Keratinocyte (primary cell): Measurements from ENCODE around the gene GTF3C4. TPM values are rescaled to one million over a fixed set of nuclear protein-coding genes. Genes with fewer than 3 reads are reported as not detected.

ENCODE experiments used
- DNase-seq: peaks from one replicate; pipeline ENCODE4 v3.0.0-alpha.2; 2011; ENCODE audit warnings: low read depth, missing footprints, low spot score
- FAIRE-seq: peaks from 2 replicates; lab custom pipeline; 2011; peaks lifted over from hg19 to GRCh38; lab: Jason Lieb, UNC
- H2AFZ ChIP-seq: 2 replicates; pipeline ENCODE4 v1.6.0; 2012; ENCODE audit warnings: low read length, control low read depth, inconsistent platforms; ENCODE audit not compliant: control insufficient read depth
- H3K27ac ChIP-seq: 2 replicates; pipeline ENCODE4 v1.5.1; 2011; ENCODE audit warnings: low read length; ENCODE audit not compliant: control insufficient read depth, insufficient read depth
- H3K27me3 ChIP-seq: 3 replicates; pipeline ENCODE4 v1.6.0; 2011; ENCODE audit warnings: low read length; ENCODE audit not compliant: control insufficient read depth, insufficient read depth; ENCODE audit errors: extremely low read depth
- H3K36me3 ChIP-seq, 2 experiments: 2 replicates in 1 of 2; 3 replicates in 1 of 2; pipeline ENCODE4 v1.5.1; 2011; ENCODE audit warnings: low read length in 2 of 2, mild to moderate bottlenecking in 1 of 2; ENCODE audit not compliant: control insufficient read depth in 2 of 2, insufficient read depth in 2 of 2; ENCODE audit errors: extremely low read depth in 1 of 2
- H3K4me1 ChIP-seq: 3 replicates; pipeline ENCODE4 v1.5.1; 2011; ENCODE audit warnings: low read length; ENCODE audit not compliant: control insufficient read depth, insufficient read depth; ENCODE audit errors: extremely low read depth
- H3K4me2 ChIP-seq: 3 replicates; pipeline ENCODE4 v1.6.0; 2011; ENCODE audit warnings: low read depth, low read length; ENCODE audit not compliant: control insufficient read depth, insufficient read depth; ENCODE audit errors: extremely low read depth
- H3K4me3 ChIP-seq, 3 experiments: fragments of 200-600 bp in 1 of 3; sonication (generic) in 1 of 3; 2 replicates in 2 of 3; 3 replicates in 1 of 3; pipeline ENCODE4 v1.5.1; 2011 to 2016; ENCODE audit warnings: low read length in 3 of 3, mild to moderate bottlenecking in 3 of 3, control low read depth in 2 of 3, inconsistent platforms in 1 of 3, low read depth in 1 of 3, mixed read lengths in 1 of 3, mixed run types in 1 of 3, moderate library complexity in 1 of 3; ENCODE audit not compliant: control insufficient read depth in 2 of 3, insufficient read depth in 2 of 3; ENCODE audit errors: extremely low read depth in 1 of 3
- H3K79me2 ChIP-seq: 2 replicates; pipeline ENCODE4 v1.6.0; 2012; ENCODE audit warnings: low read length; ENCODE audit not compliant: control insufficient read depth, insufficient read depth
- H3K9ac ChIP-seq: 3 replicates; pipeline ENCODE4 v1.6.0; 2011; ENCODE audit warnings: low read length; ENCODE audit not compliant: control insufficient read depth, insufficient read depth; ENCODE audit errors: extremely low read depth
- H3K9me1 ChIP-seq: 3 replicates; pipeline ENCODE4 v1.6.0; 2011; ENCODE audit warnings: low read length; ENCODE audit not compliant: control insufficient read depth, insufficient read depth; ENCODE audit errors: extremely low read depth
- H3K9me3 ChIP-seq: 2 replicates; pipeline ENCODE4 v1.5.1; 2012; ENCODE audit warnings: low read depth, low read length; ENCODE audit not compliant: control insufficient read depth
- H4K20me1 ChIP-seq: 3 replicates; pipeline ENCODE4 v1.6.0; 2011; ENCODE audit warnings: low read length; ENCODE audit not compliant: control insufficient read depth, insufficient read depth; ENCODE audit errors: extremely low read depth
- CTCF ChIP-seq, 3 experiments: IDR thresholded peaks in 1 of 3; conservative IDR thresholded peaks in 1 of 3; optimal IDR thresholded peaks in 1 of 3; 2 replicates in 2 of 3; 3 replicates in 1 of 3; pipeline versions ENCODE3 to v1.5.1; 2011; ENCODE audit warnings: low read length in 3 of 3, mild to moderate bottlenecking in 3 of 3, moderate library complexity in 2 of 3, control low read depth in 1 of 3, inconsistent platforms in 1 of 3; ENCODE audit not compliant: insufficient read depth in 2 of 3; ENCODE audit errors: extremely low read depth in 1 of 3
- EZH2 ChIP-seq: IDR thresholded peaks from one replicate; pipeline ENCODE4 v1.6.1; 2012; ENCODE audit warnings: inconsistent platforms, mild to moderate bottlenecking, low read length, moderate library complexity
- dilution Hi-C: fragments of 300-500 bp; cut with MboI; formaldehyde crosslinking; loops from one replicate; pipeline ENCODE4 v1.7.0; 2020; ENCODE audit warnings: low sequenced_read_pairs; ENCODE audit not compliant: extremely low pct_ligation_motif_present
- polyA plus RNA-seq, 5 experiments: library from polyadenylated mRNA; depleted of rRNA in 3 of 5; stranded (reverse) in 3 of 5; stranded (forward) in 1 of 5; unstranded in 1 of 5; fragments of >200 nt; gene quantifications; 1 replicate in 1 of 5; 2 replicates in 3 of 5; 3 replicates in 1 of 5; pipeline versions ENCODE4 v1.2.1 to v1.2.3, GENCODE V29; 2011 to 2012; ENCODE audit warnings: missing spikeins in 2 of 5, low read depth in 1 of 5, low replicate concordance in 1 of 5

Gene GTF3C4
- polyA plus RNA-seq, 1 donor (not counting 4 experiments of a cell fraction or from before 2014, with no cell fraction given), result 7.7 TPM

DNA sequence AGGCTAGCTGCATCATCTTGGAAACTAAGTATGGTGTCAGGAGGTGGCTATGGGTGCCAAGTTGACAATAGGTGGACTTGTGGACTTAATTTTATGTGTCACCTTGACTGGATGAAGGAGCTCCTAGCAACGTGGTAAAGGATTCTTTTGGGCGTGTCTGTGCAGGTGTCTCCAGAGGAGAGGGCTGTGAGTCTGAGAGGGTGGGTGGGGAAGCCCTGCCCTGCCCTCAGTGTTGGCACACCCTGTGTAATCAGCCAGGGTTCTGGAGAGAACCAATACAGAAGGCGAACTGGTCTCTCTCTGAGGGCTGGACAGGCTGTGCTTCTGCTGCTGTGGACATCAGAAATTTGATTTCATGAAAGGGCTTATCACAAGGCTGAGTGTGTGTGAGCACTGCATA, 61.0 kb downstream of the GTF3C4 start:
- Histone ChIP-seq H3K4me2 (peak overlapping the region; percentile 9), H4K20me1 (no peaks in the 10 kb centered on the region), H3K27me3 (peaks cover 37% of the 10 kb centered on the region), H3K9me1 (no peaks in the 10 kb centered on the region), H3K4me3 (no peak overlapping the region), H3K36me3 (no peaks in the 10 kb centered on the region), H3K27ac (no peak overlapping the region), H3K79me2 (no peaks in the 10 kb centered on the region), H3K4me1 (peaks cover 21% of the 10 kb centered on the region), H3K9me3 (no peaks in the 10 kb centered on the region), H2AFZ (no peak overlapping the region), H3K9ac (no peak overlapping the region)
- dilution Hi-C loops, result no loop called here
- no peak for TF ChIP-seq EZH2
- no peak for TF ChIP-seq CTCF (optimal IDR thresholded peaks at IDR 0.05 in 1 of 3, IDR thresholded peaks at IDR 0.05 in 1 of 3, conservative IDR thresholded peaks at IDR 0.05 in 1 of 3; ENCODE audit: extremely low read depth in 1 of 3, insufficient read depth in 2 of 3, low read length in 3 of 3)
- FAIRE-seq, result no peak
- DNase-seq, result no peak

GRCh38 chr9:132732326-132733259, 62.3 kb downstream of the GTF3C4 start:
- dilution Hi-C loops, result no loop called here
- Histone ChIP-seq H3K27me3 (peaks cover 27% of the 10 kb centered on the region), H4K20me1 (no peaks in the 10 kb centered on the region), H3K36me3 (no peaks in the 10 kb centered on the region), H3K9me3 (no peaks in the 10 kb centered on the region), H2AFZ (no peak overlapping the region), H3K9me1 (no peaks in the 10 kb centered on the region), H3K27ac (no peak overlapping the region), H3K9ac (no peak overlapping the region), H3K4me2 (no peak overlapping the region), H3K4me3 (no peak overlapping the region), H3K79me2 (no peaks in the 10 kb centered on the region), H3K4me1 (peaks cover 21% of the 10 kb centered on the region)
- FAIRE-seq (no peak), DNase-seq (no peak)
- TF ChIP-seq EZH2 (no peak), CTCF (optimal IDR thresholded peaks at IDR 0.05 in 1 of 3, IDR thresholded peaks at IDR 0.05 in 1 of 3, conservative IDR thresholded peaks at IDR 0.05 in 1 of 3; ENCODE audit: extremely low read depth in 1 of 3, insufficient read depth in 2 of 3, low read length in 3 of 3) (no peak)
